Glomerular visceral epithelial cell (primary cell): ENCODE measurements around the gene ATG7.

Experiments used
- DNase-seq: peaks from one replicate; pipeline ENCODE4 v3.0.0-alpha.2; 2016; ENCODE audit errors: extremely low spot score

ATG7 gene

GRCh38 chr3:11536936-11537612 is 264.9 kb downstream of the ATG7 start:
- no peak for DNase-seq

GRCh38 chr3:11538581-11538980 is 266.4 kb downstream of the ATG7 start:
- no peak for DNase-seq

- no peak for DNase-seq
Observed at GRCh38 chr3:11539218-11539617, 267.0 kb downstream of the ATG7 start.

GRCh38 chr3:11539677-11540076 is 267.5 kb downstream of the ATG7 start:
- DNase-seq, result no peak

- no peak for DNase-seq
Observed at GRCh38 chr3:11541321-11542303, 269.4 kb downstream of the ATG7 start.

GRCh38 chr3:11542551-11542950 is 270.4 kb downstream of the ATG7 start:
- no peak for DNase-seq

GRCh38 chr3:11543141-11543947 is 271.1 kb downstream of the ATG7 start:
- no peak for DNase-seq

- peak; percentile 11 for DNase-seq
Observed at GRCh38 chr3:11543948-11544387, 271.8 kb downstream of the ATG7 start.

GRCh38 chr3:11544412-11545181 is 272.4 kb downstream of the ATG7 start:
- DNase-seq, result peak; percentile 89

GRCh38 chr3:11545186-11545851 is 273.1 kb downstream of the ATG7 start:
- DNase-seq, result no peak

- DNase-seq, result no peak
Observed at GRCh38 chr3:11546657-11547302, 274.6 kb downstream of the ATG7 start.

GRCh38 chr3:11547498-11547897 is 275.3 kb downstream of the ATG7 start:
- DNase-seq, result no peak

- peak; percentile 85 for DNase-seq
Observed at GRCh38 chr3:11548721-11549131, 276.5 kb downstream of the ATG7 start.

GRCh38 chr3:11549580-11550140 is 277.5 kb downstream of the ATG7 start:
- peak; percentile 50 for DNase-seq

- DNase-seq, result no peak
Observed at GRCh38 chr3:11551036-11551435, 278.8 kb downstream of the ATG7 start.

- DNase-seq, result no peak
Observed at GRCh38 chr3:11552289-11553264, 280.4 kb downstream of the ATG7 start.

GRCh38 chr3:11553436-11554235 is 281.4 kb downstream of the ATG7 start:
- no peak for DNase-seq

GRCh38 chr3:11554236-11554610 is 282.0 kb downstream of the ATG7 start:
- DNase-seq, result no peak
